Measurements from ENCODE around the gene ZFAND3. TPM values are rescaled to one million over a fixed set of nuclear protein-coding genes. Genes with fewer than 3 reads are reported as not detected.

Gene ZFAND3
- polyA plus RNA-seq, 1 donor (not counting 4 experiments of a cell fraction or from before 2014, with no cell fraction given) = 19.6 TPM

DNA sequence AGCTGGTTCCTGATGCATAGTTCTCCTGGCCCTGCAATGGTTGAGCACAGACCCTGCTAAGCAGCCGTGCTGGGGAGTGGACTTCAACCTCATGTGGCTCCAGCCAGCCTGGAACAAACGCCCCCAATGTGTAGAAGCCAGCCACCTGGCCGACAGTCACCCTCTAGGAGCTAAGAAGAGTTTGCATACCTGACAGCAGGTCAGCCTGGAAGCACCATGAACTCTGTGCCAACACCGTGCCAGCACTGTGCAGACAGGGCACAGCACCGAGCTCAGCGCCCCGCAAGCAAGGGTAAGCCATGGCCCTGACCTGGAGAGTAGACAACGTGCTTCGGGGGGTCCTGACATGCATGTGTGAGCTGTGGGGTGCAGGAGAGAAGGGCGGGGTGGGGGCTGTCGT is 356.3 kb downstream of the ZFAND3 start:
- H3K79me2 ChIP-seq (ENCODE audit: control insufficient read depth, insufficient read depth, low read length) = no peaks in the 10 kb centered on the region
- dilution Hi-C loops (cut with MboI; ENCODE audit: extremely low pct_ligation_motif_present, low sequenced_read_pairs) = no loop called here
- H3K36me3 ChIP-seq (ENCODE audit: control insufficient read depth in 2 of 2, extremely low read depth in 1 of 2, insufficient read depth in 2 of 2, low read length in 2 of 2) = no peaks in the 10 kb centered on the region
- no peaks in the 10 kb centered on the region for H3K27me3 ChIP-seq (ENCODE audit: control insufficient read depth, extremely low read depth, insufficient read depth, low read length)
- no peak overlapping the region for H3K4me3 ChIP-seq (ENCODE audit: control insufficient read depth in 2 of 3, extremely low read depth in 1 of 3, insufficient read depth in 2 of 3, low read depth in 1 of 3, low read length in 3 of 3)
- no peaks in the 10 kb centered on the region for H3K4me1 ChIP-seq (ENCODE audit: control insufficient read depth, extremely low read depth, insufficient read depth, low read length)
- FAIRE-seq = no peak
- H3K9ac ChIP-seq (ENCODE audit: control insufficient read depth, extremely low read depth, insufficient read depth, low read length) = no peak overlapping the region
- TF ChIP-seq CTCF (optimal IDR thresholded peaks at IDR 0.05 in 1 of 3, IDR thresholded peaks at IDR 0.05 in 1 of 3, conservative IDR thresholded peaks at IDR 0.05 in 1 of 3; ENCODE audit: extremely low read depth in 1 of 3, insufficient read depth in 2 of 3, low read length in 3 of 3) (no peak), EZH2 (IDR thresholded peaks at IDR 0.05; ENCODE audit: low read length) (no peak)
- no peak overlapping the region for H3K27ac ChIP-seq (ENCODE audit: control insufficient read depth, insufficient read depth, low read length)
- no peaks in the 10 kb centered on the region for H4K20me1 ChIP-seq (ENCODE audit: control insufficient read depth, extremely low read depth, insufficient read depth, low read length)
- no peak overlapping the region for H2AFZ ChIP-seq (ENCODE audit: control insufficient read depth, low read length)
- no peak for DNase-seq (ENCODE audit: low read depth, low spot score)
- no peaks in the 10 kb centered on the region for H3K9me3 ChIP-seq (ENCODE audit: control insufficient read depth, low read depth, low read length)
- H3K9me1 ChIP-seq (ENCODE audit: control insufficient read depth, extremely low read depth, insufficient read depth, low read length) = no peaks in the 10 kb centered on the region
- H3K4me2 ChIP-seq (ENCODE audit: control insufficient read depth, extremely low read depth, insufficient read depth, low read depth, low read length) = no peak overlapping the region

GRCh38 chr6:38176797-38177751 is 357.5 kb downstream of the ZFAND3 start:
- Histone ChIP-seq H3K9ac (ENCODE audit: control insufficient read depth, extremely low read depth, insufficient read depth, low read length) (no peak overlapping the region), H3K27me3 (ENCODE audit: control insufficient read depth, extremely low read depth, insufficient read depth, low read length) (no peaks in the 10 kb centered on the region), H3K4me1 (ENCODE audit: control insufficient read depth, extremely low read depth, insufficient read depth, low read length) (no peaks in the 10 kb centered on the region), H3K9me3 (ENCODE audit: control insufficient read depth, low read depth, low read length) (no peaks in the 10 kb centered on the region), H4K20me1 (ENCODE audit: control insufficient read depth, extremely low read depth, insufficient read depth, low read length) (no peaks in the 10 kb centered on the region), H2AFZ (ENCODE audit: control insufficient read depth, low read length) (no peak overlapping the region), H3K27ac (ENCODE audit: control insufficient read depth, insufficient read depth, low read length) (no peak overlapping the region), H3K36me3 (ENCODE audit: control insufficient read depth in 2 of 2, extremely low read depth in 1 of 2, insufficient read depth in 2 of 2, low read length in 2 of 2) (no peaks in the 10 kb centered on the region), H3K79me2 (ENCODE audit: control insufficient read depth, insufficient read depth, low read length) (no peaks in the 10 kb centered on the region), H3K4me3 (ENCODE audit: control insufficient read depth in 2 of 3, extremely low read depth in 1 of 3, insufficient read depth in 2 of 3, low read depth in 1 of 3, low read length in 3 of 3) (no peak overlapping the region), H3K9me1 (ENCODE audit: control insufficient read depth, extremely low read depth, insufficient read depth, low read length) (no peaks in the 10 kb centered on the region), H3K4me2 (ENCODE audit: control insufficient read depth, extremely low read depth, insufficient read depth, low read depth, low read length) (no peak overlapping the region)
- dilution Hi-C loops (cut with MboI; ENCODE audit: extremely low pct_ligation_motif_present, low sequenced_read_pairs) = no loop called here
- TF ChIP-seq EZH2 (IDR thresholded peaks at IDR 0.05; ENCODE audit: low read length) (no peak), CTCF (optimal IDR thresholded peaks at IDR 0.05 in 1 of 3, IDR thresholded peaks at IDR 0.05 in 1 of 3, conservative IDR thresholded peaks at IDR 0.05 in 1 of 3; ENCODE audit: extremely low read depth in 1 of 3, insufficient read depth in 2 of 3, low read length in 3 of 3) (no peak)
- DNase-seq (ENCODE audit: low read depth, low spot score) (no peak), FAIRE-seq (no peak)

Data from keratinocyte (primary cell).